ENCODE results near the gene TCEA3. TPM values are rescaled to one million over a fixed set of nuclear protein-coding genes. Genes with fewer than 3 reads are reported as not detected.

TCEA3 gene
- total and polyA plus RNA-seq, 5 donors, result 36.4 to 79.5 (median 48.7) TPM

DNA sequence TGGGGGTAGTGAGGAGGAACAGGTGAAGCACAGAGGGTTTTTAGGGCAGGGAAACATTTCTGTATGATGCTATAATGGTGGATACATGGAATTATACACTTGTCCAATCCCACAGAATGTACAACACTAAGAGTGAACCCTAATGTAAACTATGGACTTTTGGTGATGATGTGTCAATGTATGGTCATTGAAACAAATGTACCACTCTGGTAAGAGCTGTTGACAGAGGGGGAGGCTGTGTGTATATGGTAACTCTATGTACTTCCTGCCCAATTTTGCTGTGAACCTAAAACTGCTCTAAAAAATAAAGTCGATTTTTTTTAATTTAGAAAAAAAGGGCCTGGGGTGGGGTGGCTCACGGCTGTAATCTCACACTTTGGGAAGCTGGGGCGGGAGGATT lies 36.5 kb upstream of the TCEA3 start:
- intact Hi-C loops (cut with DNase I), result no loop called here
- Histone ChIP-seq H3K9me3 (ENCODE audit: control insufficient read depth, low read length) (no peaks in the 10 kb centered on the region), H3K4me3 (ENCODE audit: low read length) (no peak overlapping the region), H3K27me3 (ENCODE audit: control insufficient read depth, insufficient read depth) (no peaks in the 10 kb centered on the region), H3K27ac (ENCODE audit: low read length) (no peak overlapping the region), H3K4me1 (ENCODE audit: control insufficient read depth, insufficient read depth, low read length) (no peaks in the 10 kb centered on the region)
- DNase-seq, result no peak
- ATAC-seq, result no peak
- 83% methylated on average over 3 of the region's 3 CpGs for WGBS

DNA sequence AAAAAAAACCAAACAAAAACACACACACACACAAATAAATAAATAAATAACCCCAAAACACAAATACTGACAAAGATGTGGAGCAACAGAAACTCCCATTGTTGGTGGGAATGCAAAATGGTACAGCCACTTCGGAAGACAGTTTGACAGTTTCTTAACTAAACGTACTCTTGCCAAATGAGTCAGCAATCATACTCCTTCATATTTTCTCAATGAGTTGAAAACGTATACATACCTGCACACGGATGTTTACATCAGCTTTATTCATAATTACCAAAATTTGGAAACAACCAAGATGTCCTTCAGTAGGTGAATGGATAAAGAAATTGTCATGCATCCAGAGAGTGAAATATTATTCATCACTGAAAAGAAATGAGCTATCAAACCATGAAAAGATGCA lies 36.0 kb upstream of the TCEA3 start:
- intact Hi-C loops (cut with DNase I), result no loop called here
- Histone ChIP-seq H3K27me3 (ENCODE audit: control insufficient read depth, insufficient read depth) (no peaks in the 10 kb centered on the region), H3K27ac (ENCODE audit: low read length) (no peak overlapping the region), H3K4me1 (ENCODE audit: control insufficient read depth, insufficient read depth, low read length) (no peaks in the 10 kb centered on the region), H3K4me3 (ENCODE audit: low read length) (no peak overlapping the region), H3K9me3 (ENCODE audit: control insufficient read depth, low read length) (no peaks in the 10 kb centered on the region)
- WGBS, result 91% methylated on average over 4 of the region's 4 CpGs
- DNase-seq, result no peak
- ATAC-seq, result no peak

DNA sequence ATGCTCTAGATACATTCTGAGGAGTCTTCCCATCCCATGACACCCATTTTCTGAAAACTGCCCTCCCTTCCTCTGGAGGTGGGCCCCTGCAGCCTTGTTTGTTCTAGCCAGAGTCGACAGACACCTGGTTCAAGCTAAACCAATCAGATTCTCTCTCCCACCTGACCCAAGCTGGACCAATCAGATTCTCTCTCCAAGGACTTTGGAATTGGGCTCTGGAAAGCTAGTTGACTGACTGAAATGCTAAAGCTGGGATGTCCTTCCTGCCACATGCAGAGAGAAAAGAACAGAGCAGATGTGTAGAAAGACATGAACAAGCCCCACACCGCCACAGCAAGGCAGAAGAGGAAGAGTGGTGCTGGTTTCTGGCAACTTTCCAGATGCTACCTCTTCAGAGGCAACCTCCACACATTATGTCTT lies 34.8 kb upstream of the TCEA3 start:
- no peaks in the 10 kb centered on the region for H3K9me3 ChIP-seq (ENCODE audit: control insufficient read depth, low read length)
- DNase-seq, result no peak
- no peak overlapping the region for H3K4me3 ChIP-seq (ENCODE audit: low read length)
- H3K27ac ChIP-seq (ENCODE audit: low read length), result no peak overlapping the region
- no peaks in the 10 kb centered on the region for H3K27me3 ChIP-seq (ENCODE audit: control insufficient read depth, insufficient read depth)
- intact Hi-C loops (cut with DNase I), result no loop called here
- WGBS, result 83% methylated on average over 2 of the region's 2 CpGs
- ATAC-seq, result no peak
- no peaks in the 10 kb centered on the region for H3K4me1 ChIP-seq (ENCODE audit: control insufficient read depth, insufficient read depth, low read length)

DNA sequence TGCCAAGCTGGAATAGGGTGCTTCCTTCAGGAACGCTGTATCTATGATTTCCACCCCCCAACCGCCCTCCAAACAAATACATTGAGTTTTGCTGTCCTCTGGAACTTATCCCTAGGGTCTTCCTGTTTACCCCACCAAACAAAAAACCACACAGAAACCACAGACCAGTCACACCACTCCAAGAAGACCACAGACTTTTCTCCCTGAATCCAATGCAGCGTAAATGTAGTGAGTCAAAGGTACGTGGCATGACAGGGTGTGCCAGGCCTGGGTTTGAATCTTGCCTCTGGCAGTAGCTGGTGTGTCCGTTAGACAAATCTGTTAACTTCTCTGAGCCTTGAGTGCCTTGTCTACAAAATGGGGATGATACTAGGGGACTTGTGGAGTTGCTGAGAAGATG lies 31.7 kb upstream of the TCEA3 start:
- H3K27me3 ChIP-seq (ENCODE audit: control insufficient read depth, insufficient read depth), result no peaks in the 10 kb centered on the region
- WGBS, result 87% methylated on average over 5 of the region's 5 CpGs
- H3K4me1 ChIP-seq (ENCODE audit: control insufficient read depth, insufficient read depth, low read length), result peaks cover 3% of the 10 kb centered on the region
- intact Hi-C loops (cut with DNase I), result no loop called here
- DNase-seq, result no peak
- no peak overlapping the region for H3K27ac ChIP-seq (ENCODE audit: low read length)
- H3K9me3 ChIP-seq (ENCODE audit: control insufficient read depth, low read length), result no peaks in the 10 kb centered on the region
- H3K4me3 ChIP-seq (ENCODE audit: low read length), result no peak overlapping the region
- no peak for ATAC-seq

DNA sequence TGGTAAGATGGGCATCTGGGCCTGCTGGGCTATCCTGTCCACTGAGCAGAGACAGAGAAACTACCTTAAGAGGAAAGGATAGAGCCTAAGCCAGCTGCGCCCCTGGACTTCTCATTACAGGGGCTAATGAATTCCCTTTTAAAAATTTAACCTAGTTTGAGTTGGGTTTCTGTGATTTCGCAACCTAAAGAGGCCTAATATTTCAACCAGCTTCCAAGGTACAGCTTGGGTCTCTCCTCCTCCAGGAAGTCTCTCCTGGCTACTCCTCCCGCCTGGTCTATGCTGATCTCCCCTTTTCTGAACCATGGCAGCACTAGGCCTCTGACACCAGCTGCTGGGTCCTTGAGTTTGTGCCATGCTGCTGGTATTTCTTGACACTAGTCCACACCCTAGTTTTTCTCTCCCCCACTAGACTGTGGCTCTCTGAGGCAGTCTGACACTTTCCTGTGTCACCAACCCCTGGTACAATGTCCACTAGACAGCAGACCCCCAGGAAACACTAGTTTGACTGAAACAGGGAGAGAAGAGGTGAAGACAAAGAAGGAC lies 29.0 kb upstream of the TCEA3 start:
- H3K27ac ChIP-seq (ENCODE audit: low read length), result no peak overlapping the region
- no peak overlapping the region for H3K4me3 ChIP-seq (ENCODE audit: low read length)
- intact Hi-C loops (cut with DNase I), result no loop called here
- H3K9me3 ChIP-seq (ENCODE audit: control insufficient read depth, low read length), result no peaks in the 10 kb centered on the region
- 94% methylated on average over 3 of the region's 3 CpGs for WGBS
- ATAC-seq (no peak), DNase-seq (no peak)
- H3K27me3 ChIP-seq (ENCODE audit: control insufficient read depth, insufficient read depth), result no peaks in the 10 kb centered on the region
- peaks cover 3% of the 10 kb centered on the region for H3K4me1 ChIP-seq (ENCODE audit: control insufficient read depth, insufficient read depth, low read length)

DNA sequence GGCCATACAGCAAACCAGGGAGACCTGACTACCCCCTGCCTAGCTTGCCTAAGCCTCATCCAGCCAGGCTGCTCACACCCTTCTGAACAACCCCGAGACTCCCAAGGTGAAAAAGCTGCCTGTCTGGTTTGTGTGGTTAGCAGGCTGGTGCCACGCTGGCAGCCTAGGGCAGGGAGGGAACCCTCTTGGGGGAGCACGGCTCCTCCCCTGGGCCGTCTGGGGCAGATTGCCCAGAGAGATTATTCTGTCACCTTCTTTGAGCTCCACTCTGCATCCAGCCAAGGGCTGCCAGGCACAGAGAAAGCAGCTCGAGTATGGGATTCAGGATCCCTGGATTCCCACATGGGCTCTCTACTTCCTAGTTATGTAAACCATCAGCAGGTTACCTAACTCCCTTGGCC lies 27.5 kb upstream of the TCEA3 start:
- 47% methylated on average over 5 of the region's 5 CpGs for WGBS
- Histone ChIP-seq H3K4me1 (ENCODE audit: control insufficient read depth, insufficient read depth, low read length) (peaks cover 3% of the 10 kb centered on the region), H3K27me3 (ENCODE audit: control insufficient read depth, insufficient read depth) (no peaks in the 10 kb centered on the region), H3K9me3 (ENCODE audit: control insufficient read depth, low read length) (no peaks in the 10 kb centered on the region), H3K27ac (ENCODE audit: low read length) (peak overlapping the region; percentile 16), H3K4me3 (ENCODE audit: low read length) (no peak overlapping the region)
- ATAC-seq (peak; percentile 60 to 65), DNase-seq (peak in 1 of 3 donors; percentile 71)
- intact Hi-C loops (cut with DNase I), result no loop called here

DNA sequence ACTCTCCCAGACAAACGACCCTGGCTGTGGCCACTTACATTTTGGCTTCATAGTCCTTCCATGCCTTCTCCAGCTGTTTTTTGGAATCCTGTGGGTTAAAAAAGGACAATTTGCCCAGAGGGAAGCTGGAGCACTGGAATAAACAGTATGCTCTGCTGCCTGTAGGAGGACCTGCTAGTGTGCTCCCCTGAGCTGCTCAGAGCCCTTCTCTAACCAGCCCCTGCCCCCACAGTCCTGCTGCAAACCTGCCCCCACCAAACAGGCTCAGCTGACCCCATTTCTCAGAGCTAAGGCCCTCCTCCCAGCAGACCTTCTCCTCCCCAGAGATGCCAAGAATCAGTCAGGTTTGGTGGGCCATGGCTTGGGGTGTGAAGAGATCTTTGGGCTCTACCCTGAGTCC lies 26.9 kb upstream of the TCEA3 start:
- intact Hi-C loops (cut with DNase I), result no loop called here
- WGBS, result 53% methylated on average over 1 of the region's 1 CpG
- DNase-seq (no peak), ATAC-seq (peak in 1 of 2 donors; percentile 15)
- H3K4me1 ChIP-seq (ENCODE audit: control insufficient read depth, insufficient read depth, low read length), result peaks cover 3% of the 10 kb centered on the region
- H3K27me3 ChIP-seq (ENCODE audit: control insufficient read depth, insufficient read depth), result no peaks in the 10 kb centered on the region
- peak overlapping the region; percentile 16 for H3K27ac ChIP-seq (ENCODE audit: low read length)
- H3K9me3 ChIP-seq (ENCODE audit: control insufficient read depth, low read length), result no peaks in the 10 kb centered on the region
- H3K4me3 ChIP-seq (ENCODE audit: low read length), result no peak overlapping the region

DNA sequence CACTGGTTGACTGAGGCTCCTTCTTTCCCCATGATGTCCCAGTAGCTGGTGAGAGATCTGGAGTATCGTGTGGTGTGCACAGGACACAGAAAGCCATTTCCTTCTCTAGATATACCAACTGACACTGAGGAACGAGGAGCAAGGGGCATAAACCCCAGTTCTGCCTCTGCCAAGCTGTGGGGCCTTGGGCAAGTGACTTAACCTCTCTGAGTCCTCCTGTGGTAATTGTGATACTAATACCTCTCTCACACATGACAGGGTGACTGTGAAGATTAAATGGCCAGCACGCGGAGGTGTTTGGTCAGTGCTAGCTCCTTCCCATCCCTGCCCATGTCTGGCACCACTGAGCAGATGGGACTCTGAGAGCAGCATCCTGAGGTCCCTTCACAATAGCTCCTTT lies 26.3 kb upstream of the TCEA3 start:
- ATAC-seq (no peak), DNase-seq (no peak)
- intact Hi-C loops (cut with DNase I), result no loop called here
- no peaks in the 10 kb centered on the region for H3K27me3 ChIP-seq (ENCODE audit: control insufficient read depth, insufficient read depth)
- H3K9me3 ChIP-seq (ENCODE audit: control insufficient read depth, low read length), result no peaks in the 10 kb centered on the region
- 90% methylated on average over 4 of the region's 4 CpGs for WGBS
- no peak overlapping the region for H3K4me3 ChIP-seq (ENCODE audit: low read length)
- H3K27ac ChIP-seq (ENCODE audit: low read length), result no peak overlapping the region
- H3K4me1 ChIP-seq (ENCODE audit: control insufficient read depth, insufficient read depth, low read length), result peaks cover 3% of the 10 kb centered on the region

DNA sequence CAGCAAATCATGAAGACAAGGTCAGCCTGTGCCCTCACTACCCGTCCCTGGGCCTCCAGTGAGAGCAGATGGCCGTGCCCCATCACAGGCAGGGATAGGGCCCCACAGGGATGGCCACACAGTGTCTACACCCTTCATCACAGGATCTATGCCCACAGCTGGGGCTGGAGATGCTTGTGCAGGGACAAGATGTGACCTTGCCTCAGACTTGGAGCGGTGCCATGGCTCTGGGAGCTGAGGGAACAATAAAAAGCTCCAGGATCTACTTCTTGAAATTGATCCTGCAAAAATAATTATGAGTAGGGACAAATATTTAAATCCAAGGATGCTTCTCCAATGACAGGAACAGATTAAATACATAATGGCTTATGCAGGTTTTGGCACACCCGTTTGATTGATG lies 25.4 kb upstream of the TCEA3 start:
- Histone ChIP-seq H3K27me3 (ENCODE audit: control insufficient read depth, insufficient read depth) (no peaks in the 10 kb centered on the region), H3K4me3 (ENCODE audit: low read length) (no peak overlapping the region), H3K9me3 (ENCODE audit: control insufficient read depth, low read length) (no peaks in the 10 kb centered on the region), H3K4me1 (ENCODE audit: control insufficient read depth, insufficient read depth, low read length) (peaks cover 3% of the 10 kb centered on the region), H3K27ac (ENCODE audit: low read length) (no peak overlapping the region)
- 76% methylated on average over 4 of the region's 4 CpGs for WGBS
- peak; percentile 74 to 84 (median 74) for DNase-seq
- intact Hi-C loops (cut with DNase I), result no loop called here
- peak; percentile 44 to 51 for ATAC-seq

DNA sequence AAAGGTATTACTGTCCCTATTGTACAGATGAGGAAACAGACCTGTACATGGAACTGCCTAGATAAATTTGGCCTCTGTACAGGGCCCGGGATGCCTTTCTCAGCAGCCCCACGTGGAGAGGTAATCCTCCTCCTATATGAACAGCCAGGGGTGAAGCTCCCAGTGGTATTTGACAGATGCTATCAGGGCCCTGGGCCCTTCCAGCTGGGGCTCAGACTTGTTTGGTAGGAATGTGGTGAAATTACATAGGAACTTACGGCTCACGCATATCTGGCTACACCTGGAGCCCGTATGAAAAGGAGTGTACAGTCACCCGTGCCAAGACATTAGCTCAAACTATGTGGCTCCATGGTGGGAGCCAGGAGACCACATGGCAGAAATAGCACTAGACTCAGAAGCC lies 24.8 kb upstream of the TCEA3 start:
- intact Hi-C loops (cut with DNase I), result no loop called here
- Histone ChIP-seq H3K27me3 (ENCODE audit: control insufficient read depth, insufficient read depth) (no peaks in the 10 kb centered on the region), H3K27ac (ENCODE audit: low read length) (no peak overlapping the region), H3K4me1 (ENCODE audit: control insufficient read depth, insufficient read depth, low read length) (peaks cover 3% of the 10 kb centered on the region), H3K4me3 (ENCODE audit: low read length) (no peak overlapping the region), H3K9me3 (ENCODE audit: control insufficient read depth, low read length) (no peaks in the 10 kb centered on the region)
- WGBS, result 83% methylated on average over 6 of the region's 6 CpGs
- DNase-seq (no peak), ATAC-seq (no peak)

DNA sequence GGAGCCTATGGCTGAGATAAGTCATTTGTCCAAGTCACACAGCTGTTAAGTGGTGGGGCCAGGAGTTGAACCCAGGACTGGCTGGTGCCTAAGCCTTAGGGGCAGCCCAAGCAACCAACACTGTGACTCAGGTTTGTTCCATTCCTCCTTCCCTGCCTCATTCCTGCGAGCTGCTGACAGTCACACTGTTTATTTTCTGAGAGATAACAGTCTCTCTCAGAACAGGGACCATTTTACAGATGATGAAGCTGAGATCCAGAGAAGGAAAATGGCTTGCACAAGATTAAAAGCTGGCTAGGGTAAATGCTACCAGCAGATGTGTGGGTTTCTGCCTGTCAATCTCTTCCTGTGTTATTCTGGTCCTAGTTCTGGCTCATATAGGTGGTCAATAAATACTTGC lies 24.3 kb upstream of the TCEA3 start:
- Histone ChIP-seq H3K4me1 (ENCODE audit: control insufficient read depth, insufficient read depth, low read length) (peaks cover 3% of the 10 kb centered on the region), H3K4me3 (ENCODE audit: low read length) (no peak overlapping the region), H3K9me3 (ENCODE audit: control insufficient read depth, low read length) (no peaks in the 10 kb centered on the region), H3K27ac (ENCODE audit: low read length) (no peak overlapping the region), H3K27me3 (ENCODE audit: control insufficient read depth, insufficient read depth) (no peaks in the 10 kb centered on the region)
- ATAC-seq, result no peak
- intact Hi-C loops (cut with DNase I), result no loop called here
- DNase-seq, result no peak
- 88% methylated on average over 1 of the region's 1 CpG for WGBS

DNA sequence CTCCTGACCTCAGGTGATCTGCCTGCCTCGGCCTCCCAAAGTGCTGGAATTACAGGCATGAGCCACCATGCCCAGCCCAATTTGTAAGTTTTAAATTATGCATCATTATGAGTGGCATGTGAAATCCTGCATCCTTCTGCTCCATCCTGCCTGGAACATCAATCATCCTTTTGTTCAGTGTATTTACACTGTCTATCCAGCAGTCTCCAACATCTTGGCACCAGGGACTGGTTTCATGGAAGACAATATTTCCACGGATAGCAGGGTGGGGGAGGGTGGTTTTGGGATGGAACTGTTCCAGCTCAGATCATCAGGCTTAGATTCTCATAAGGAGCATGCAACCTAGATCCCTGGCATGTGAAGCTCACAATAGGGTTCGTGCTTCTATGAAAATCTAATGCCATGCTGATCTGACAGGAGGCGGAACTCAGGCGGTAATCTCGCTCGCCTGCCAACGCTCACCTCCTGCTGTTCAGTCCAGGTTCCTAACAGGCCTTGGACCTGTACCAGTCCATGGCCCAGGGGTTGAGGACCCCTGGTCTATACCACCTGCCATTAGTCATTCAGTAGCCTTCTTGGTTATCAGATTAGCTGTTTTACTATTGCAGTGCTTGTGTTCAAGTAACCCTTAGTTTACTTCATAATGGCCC lies 22.2 kb upstream of the TCEA3 start:
- WGBS, result 87% methylated on average over 8 of the region's 8 CpGs
- H3K27me3 ChIP-seq (ENCODE audit: control insufficient read depth, insufficient read depth), result no peaks in the 10 kb centered on the region
- no peaks in the 10 kb centered on the region for H3K4me1 ChIP-seq (ENCODE audit: control insufficient read depth, insufficient read depth, low read length)
- intact Hi-C loops (cut with DNase I), result no loop called here
- ATAC-seq (no peak), DNase-seq (no peak)
- no peak overlapping the region for H3K4me3 ChIP-seq (ENCODE audit: low read length)
- H3K27ac ChIP-seq (ENCODE audit: low read length), result no peak overlapping the region
- H3K9me3 ChIP-seq (ENCODE audit: control insufficient read depth, low read length), result no peaks in the 10 kb centered on the region
